ENCODE measurements around the gene GJE1. TPM values are rescaled to one million over a fixed set of nuclear protein-coding genes. Genes with fewer than 3 reads are reported as not detected.

Gene GJE1
- total RNA-seq, 1 donor from 2014 or later: not detected

DNA sequence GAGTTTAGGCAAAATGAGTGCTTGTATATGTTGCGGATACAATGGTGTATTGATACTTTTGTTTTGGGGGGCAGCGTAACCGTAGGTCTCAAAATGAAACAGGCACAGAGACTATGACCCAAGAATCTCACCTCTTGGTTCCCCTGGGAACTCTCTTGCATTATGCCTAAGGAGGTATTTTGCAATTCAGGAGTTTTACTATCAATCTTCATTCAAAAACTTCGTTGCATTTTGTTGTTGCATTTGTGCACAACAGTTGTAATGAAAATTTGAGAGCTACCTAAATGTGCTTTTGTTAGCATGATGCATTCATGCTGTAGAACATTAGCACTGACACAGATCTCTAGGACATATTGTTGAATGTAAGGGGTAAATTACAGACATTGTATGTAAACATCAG lies 32.5 kb downstream of the GJE1 start:
- DNase-seq (ENCODE audit: low read depth): no peak

DNA sequence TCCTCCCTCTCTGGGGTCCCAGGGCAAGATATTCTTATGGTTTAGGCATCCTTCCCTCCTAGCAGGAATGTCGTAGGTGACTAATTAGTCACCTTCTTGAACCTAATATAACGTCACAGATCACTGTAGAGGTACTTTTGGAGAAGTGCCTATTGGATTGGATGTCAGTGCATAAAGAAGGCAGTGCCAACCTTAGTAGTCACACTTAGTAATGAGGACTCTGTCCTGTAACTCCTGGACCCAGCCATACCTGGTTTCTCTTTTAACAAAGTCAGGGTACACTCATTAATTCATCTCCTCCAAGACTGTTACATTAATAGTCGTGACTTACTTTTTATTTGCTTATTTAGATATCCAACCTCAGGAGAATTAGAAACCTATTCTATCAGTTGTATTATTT lies 34.3 kb downstream of the GJE1 start:
- no peak for DNase-seq (ENCODE audit: low read depth)

DNA sequence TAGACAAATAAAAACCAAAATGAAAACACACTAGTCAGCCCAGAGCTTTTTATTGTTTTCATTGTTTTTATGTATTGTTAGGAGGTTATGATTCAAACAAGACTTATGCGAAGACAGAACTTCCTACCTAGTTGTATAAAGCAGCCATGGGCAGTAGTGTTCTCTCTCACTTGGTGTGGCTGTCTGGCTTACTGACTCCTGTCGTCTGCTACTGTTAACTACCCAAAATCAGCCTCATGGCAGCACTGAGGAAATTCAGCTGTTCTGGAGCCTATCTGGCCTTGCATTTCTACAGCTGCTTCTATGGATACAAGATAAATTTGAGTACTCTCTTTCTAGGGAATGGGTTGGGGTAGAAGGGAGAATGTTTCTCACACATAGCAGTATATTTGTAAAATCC lies 34.8 kb downstream of the GJE1 start:
- DNase-seq (ENCODE audit: low read depth): no peak

GRCh38 chr6:142171351-142171750 lies 38.6 kb downstream of the GJE1 start:
- no peak for DNase-seq (ENCODE audit: low read depth)

GRCh38 chr6:142172758-142173157 lies 40.0 kb downstream of the GJE1 start:
- DNase-seq (ENCODE audit: low read depth): no peak

DNA sequence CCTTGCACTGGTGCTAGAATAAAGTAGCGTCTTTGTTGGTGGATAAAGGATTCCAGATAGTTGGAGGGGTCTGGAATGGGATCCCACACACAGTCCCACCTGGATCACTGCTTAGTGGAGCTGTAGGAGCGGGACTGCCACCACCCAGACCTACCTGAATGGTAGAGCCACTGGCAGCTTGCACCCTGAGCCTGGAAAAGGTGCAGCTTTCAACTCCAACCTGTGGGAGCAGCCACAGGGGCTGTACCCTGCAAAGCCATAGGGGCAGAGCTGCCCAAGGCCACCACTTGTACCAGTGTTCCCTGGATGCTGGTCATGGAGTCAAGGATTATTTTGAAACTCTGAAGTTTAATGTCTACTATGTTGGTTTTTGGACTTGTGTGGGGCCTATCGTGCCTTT lies 41.3 kb downstream of the GJE1 start:
- no peak for DNase-seq (ENCODE audit: low read depth)

DNA sequence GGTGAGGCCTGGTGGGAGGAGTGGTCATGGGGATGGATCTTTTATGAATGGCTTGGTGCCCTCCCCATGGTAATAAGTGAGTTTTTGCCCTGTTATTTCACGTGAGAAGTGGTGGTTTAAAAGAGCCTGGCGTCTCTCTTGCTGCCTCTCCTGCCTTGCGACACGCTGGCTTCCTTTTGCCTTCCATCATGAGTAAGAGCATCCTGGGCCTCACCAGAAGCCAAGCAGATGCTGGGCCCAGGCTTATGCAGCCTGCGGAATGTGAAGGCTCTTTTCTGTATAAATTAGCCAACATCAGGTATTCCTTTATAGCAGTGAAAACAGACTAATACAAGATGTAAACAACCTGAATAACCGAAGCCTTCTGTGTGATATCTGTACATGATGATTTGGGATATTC lies 42.0 kb downstream of the GJE1 start:
- no peak for DNase-seq (ENCODE audit: low read depth)

- DNase-seq (ENCODE audit: low read depth): no peak
These were observed 45.4 kb downstream of the GJE1 start for GRCh38 chr6:142178129-142178528.

- no peak for DNase-seq (ENCODE audit: low read depth)
These were observed 49.3 kb downstream of the GJE1 start for GRCh38 chr6:142182004-142182403.

- no peak for DNase-seq (ENCODE audit: low read depth)
These were observed 50.6 kb downstream of the GJE1 start for GRCh38 chr6:142183351-142183750.

GRCh38 chr6:142184307-142184706 lies 51.6 kb downstream of the GJE1 start:
- no peak for DNase-seq (ENCODE audit: low read depth)

Other genes with a start within 250 kb of the GJE1 start
- gene NMBR, start 14.2 kb downstream of the GJE1 start, total RNA-seq: not detected in 2 replicates
- gene VTA1, start 14.3 kb downstream of the GJE1 start, total RNA-seq: 92.5 and 112 TPM in 2 replicates
- 1.2 and 1.4 TPM in 2 replicates for gene ADGRG6, start 169.1 kb downstream of the GJE1 start, total RNA-seq